Neural cell (in vitro differentiated cells): ENCODE measurements around the gene GABRB1. TPM values are rescaled to one million over a fixed set of nuclear protein-coding genes. Genes with fewer than 3 reads are reported as not detected.

Experiments
- H2AFZ ChIP-seq: fragments of 200-600, 300-800 bp; sonication (generic), shearing (Covaris generic); 2 replicates; pipeline ENCODE4 v1.6.0; 2014; ENCODE audit warnings: low read depth, mild to moderate bottlenecking, antibody characterized with exemption, low read length, moderate library complexity
- H3F3A ChIP-seq: fragments of 200-600 bp; shearing (Covaris generic); 2 replicates; pipeline ENCODE4 v1.6.1; 2016; ENCODE audit warnings: mild to moderate bottlenecking, moderate library complexity, mixed read lengths, antibody characterized with exemption, low read length; ENCODE audit not compliant: insufficient read depth, poor library complexity, severe bottlenecking
- H3K27ac ChIP-seq: fragments of 200-600, 300-800 bp; sonication (generic), shearing (Covaris generic); 2 replicates; pipeline ENCODE4 v1.5.1; 2014; ENCODE audit warnings: mild to moderate bottlenecking, low read length, moderate library complexity
- H3K27me3 ChIP-seq: fragments of 300-800, 200-600 bp; sonication (generic), shearing (Covaris generic); 2 replicates; pipeline ENCODE4 v1.6.0; 2014; ENCODE audit warnings: mild to moderate bottlenecking, low read depth, low read length, moderate library complexity; ENCODE audit not compliant: insufficient read depth
- H3K36me3 ChIP-seq: fragments of 300-800, 200-600 bp; sonication (generic), shearing (Covaris generic); 2 replicates; pipeline ENCODE4 v1.5.1; 2014; ENCODE audit warnings: mild to moderate bottlenecking, antibody characterized with exemption, low read length, moderate library complexity; ENCODE audit not compliant: insufficient read depth
- H3K4me2 ChIP-seq: fragments of 300-800, 200-600 bp; sonication (generic), shearing (Covaris generic); 2 replicates; pipeline ENCODE4 v1.6.0; 2014; ENCODE audit warnings: mild to moderate bottlenecking, low read length
- H3K4me3 ChIP-seq: fragments of 300-800, 200-600 bp; sonication (generic), shearing (Covaris generic); 2 replicates; pipeline ENCODE4 v1.5.1; 2014; ENCODE audit warnings: mild to moderate bottlenecking, low read length, moderate library complexity
- H3K79me2 ChIP-seq: fragments of 200-600 bp; shearing (Covaris generic); replicated peaks from 2 replicates; pipeline ENCODE4 v1.6.0; 2014; ENCODE audit warnings: mild to moderate bottlenecking, low read length, moderate library complexity; ENCODE audit not compliant: insufficient read depth
- H3K9ac ChIP-seq: fragments of 300-800, 200-600 bp; sonication (generic), shearing (Covaris generic); 2 replicates; pipeline ENCODE4 v1.6.1; 2016; ENCODE audit warnings: mild to moderate bottlenecking, low read length, mixed read lengths
- H3K9me2 ChIP-seq: fragments of 200-600 bp; shearing (Covaris generic); 2 replicates; pipeline ENCODE4 v1.6.1; 2016; ENCODE audit warnings: mild to moderate bottlenecking, low read length, mixed read lengths; ENCODE audit not compliant: insufficient read depth
- H3K9me3 ChIP-seq: fragments of 200-600, 300-800 bp; sonication (generic), shearing (Covaris generic); 2 replicates; pipeline ENCODE4 v1.6.1; 2016; ENCODE audit warnings: mild to moderate bottlenecking, mixed run types, low read length, moderate library complexity, mixed read lengths
- H4K20me1 ChIP-seq: fragments of 200-600 bp; shearing (Covaris generic); 2 replicates; pipeline ENCODE4 v1.6.1; 2016; ENCODE audit warnings: mild to moderate bottlenecking, mixed run types; ENCODE audit not compliant: insufficient read depth
- EP300 ChIP-seq: fragments of 450-650 bp; conservative IDR thresholded peaks from 2 replicates; pipeline ENCODE4 v1.6.1; 2014; ENCODE audit warnings: antibody characterized with exemption, mild to moderate bottlenecking, moderate library complexity; ENCODE audit not compliant: poor library complexity, severe bottlenecking
- EZH2 ChIP-seq: fragments of 200-600, 300-800 bp; shearing (Covaris generic), sonication (generic); IDR thresholded peaks from 2 replicates; pipeline ENCODE4 v1.6.1; 2014; ENCODE audit warnings: antibody characterized with exemption, low read length, borderline replicate concordance, mild to moderate bottlenecking; ENCODE audit not compliant: insufficient read depth, poor library complexity, severe bottlenecking
- MXI1 ChIP-seq: fragments of 450-650 bp; conservative IDR thresholded peaks from 2 replicates; pipeline ENCODE4 v1.6.1; 2014; ENCODE audit warnings: antibody characterized with exemption, mild to moderate bottlenecking; ENCODE audit not compliant: poor library complexity, severe bottlenecking
- POLR2AphosphoS5 ChIP-seq: IDR thresholded peaks from 2 replicates; pipeline ENCODE4 v1.6.1; 2012
- RAD21 ChIP-seq: fragments of 450-650 bp; conservative IDR thresholded peaks from 2 replicates; pipeline ENCODE4 v1.6.1; 2014; ENCODE audit warnings: antibody characterized with exemption, mild to moderate bottlenecking, moderate library complexity
- SMC3 ChIP-seq: fragments of 450-650 bp; conservative IDR thresholded peaks from 2 replicates; pipeline ENCODE4 v1.6.1; 2014; ENCODE audit warnings: antibody characterized with exemption, mild to moderate bottlenecking, moderate library complexity; ENCODE audit not compliant: poor library complexity
- TAF1 ChIP-seq: IDR thresholded peaks from 2 replicates; pipeline ENCODE4 v1.6.1; 2012; ENCODE audit warnings: low read depth
- polyA plus RNA-seq: library from polyadenylated mRNA; depleted of rRNA; stranded (reverse); fragments of >200 nt; gene quantifications from 2 replicates; pipeline ENCODE4 v1.2.3, GENCODE V29; 2014
- TF ChIP-seq, protein P1 (sequence below): fragments of 450-650 bp; IDR thresholded peaks from 2 replicates; pipeline ENCODE4 v1.5.1; 2014; ENCODE audit warnings: antibody characterized with exemption, mild to moderate bottlenecking, moderate library complexity; ENCODE audit not compliant: poor library complexity, severe bottlenecking
- TF ChIP-seq, protein P2 (sequence below): IDR thresholded peaks from 2 replicates; pipeline ENCODE4 v1.6.1; 2012; ENCODE audit warnings: borderline replicate concordance

The GABRB1 gene
- polyA plus RNA-seq, 1 donor from 2014 or later, result 1.0 TPM

DNA sequence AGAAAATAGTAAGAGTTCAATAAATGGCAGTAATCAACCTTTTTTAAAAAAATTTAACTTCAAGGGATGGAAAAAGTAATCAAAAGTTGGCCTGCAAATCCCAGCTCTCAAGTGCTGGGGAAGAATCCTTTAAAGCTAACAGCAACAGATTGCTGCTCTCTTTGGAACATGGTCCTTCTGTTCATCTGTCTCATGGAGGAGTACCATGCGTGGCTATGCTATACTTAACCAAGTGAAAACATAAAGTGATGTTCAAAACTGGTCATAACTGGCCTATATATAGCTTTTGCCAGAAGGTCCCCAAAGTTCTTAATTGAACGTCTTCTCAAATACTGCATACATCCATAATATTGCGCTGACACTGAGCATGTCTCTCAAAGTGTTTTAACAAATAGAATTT lies 154.4 kb downstream of the GABRB1 start:
- H3K27me3 ChIP-seq, result no peaks in the 10 kb centered on the region
- no peak overlapping the region for H3K9ac ChIP-seq
- no peaks in the 10 kb centered on the region for H4K20me1 ChIP-seq
- no peak overlapping the region for H3K4me3 ChIP-seq
- H3K9me2 ChIP-seq, result no peaks in the 10 kb centered on the region
- no peak overlapping the region for H2AFZ ChIP-seq
- no peak overlapping the region for H3K27ac ChIP-seq
- H3K36me3 ChIP-seq, result no peaks in the 10 kb centered on the region
- H3K79me2 ChIP-seq, result no peaks in the 10 kb centered on the region
- no peak overlapping the region for H3K4me2 ChIP-seq
- no peaks in the 10 kb centered on the region for H3K9me3 ChIP-seq
- H3F3A ChIP-seq, result no peaks in the 10 kb centered on the region
- TF ChIP-seq, protein P1, sequence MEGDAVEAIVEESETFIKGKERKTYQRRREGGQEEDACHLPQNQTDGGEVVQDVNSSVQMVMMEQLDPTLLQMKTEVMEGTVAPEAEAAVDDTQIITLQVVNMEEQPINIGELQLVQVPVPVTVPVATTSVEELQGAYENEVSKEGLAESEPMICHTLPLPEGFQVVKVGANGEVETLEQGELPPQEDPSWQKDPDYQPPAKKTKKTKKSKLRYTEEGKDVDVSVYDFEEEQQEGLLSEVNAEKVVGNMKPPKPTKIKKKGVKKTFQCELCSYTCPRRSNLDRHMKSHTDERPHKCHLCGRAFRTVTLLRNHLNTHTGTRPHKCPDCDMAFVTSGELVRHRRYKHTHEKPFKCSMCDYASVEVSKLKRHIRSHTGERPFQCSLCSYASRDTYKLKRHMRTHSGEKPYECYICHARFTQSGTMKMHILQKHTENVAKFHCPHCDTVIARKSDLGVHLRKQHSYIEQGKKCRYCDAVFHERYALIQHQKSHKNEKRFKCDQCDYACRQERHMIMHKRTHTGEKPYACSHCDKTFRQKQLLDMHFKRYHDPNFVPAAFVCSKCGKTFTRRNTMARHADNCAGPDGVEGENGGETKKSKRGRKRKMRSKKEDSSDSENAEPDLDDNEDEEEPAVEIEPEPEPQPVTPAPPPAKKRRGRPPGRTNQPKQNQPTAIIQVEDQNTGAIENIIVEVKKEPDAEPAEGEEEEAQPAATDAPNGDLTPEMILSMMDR, result no peak
- TF ChIP-seq SMC3, result no peak
- TF ChIP-seq EP300, result no peak
- TF ChIP-seq, protein P2, sequence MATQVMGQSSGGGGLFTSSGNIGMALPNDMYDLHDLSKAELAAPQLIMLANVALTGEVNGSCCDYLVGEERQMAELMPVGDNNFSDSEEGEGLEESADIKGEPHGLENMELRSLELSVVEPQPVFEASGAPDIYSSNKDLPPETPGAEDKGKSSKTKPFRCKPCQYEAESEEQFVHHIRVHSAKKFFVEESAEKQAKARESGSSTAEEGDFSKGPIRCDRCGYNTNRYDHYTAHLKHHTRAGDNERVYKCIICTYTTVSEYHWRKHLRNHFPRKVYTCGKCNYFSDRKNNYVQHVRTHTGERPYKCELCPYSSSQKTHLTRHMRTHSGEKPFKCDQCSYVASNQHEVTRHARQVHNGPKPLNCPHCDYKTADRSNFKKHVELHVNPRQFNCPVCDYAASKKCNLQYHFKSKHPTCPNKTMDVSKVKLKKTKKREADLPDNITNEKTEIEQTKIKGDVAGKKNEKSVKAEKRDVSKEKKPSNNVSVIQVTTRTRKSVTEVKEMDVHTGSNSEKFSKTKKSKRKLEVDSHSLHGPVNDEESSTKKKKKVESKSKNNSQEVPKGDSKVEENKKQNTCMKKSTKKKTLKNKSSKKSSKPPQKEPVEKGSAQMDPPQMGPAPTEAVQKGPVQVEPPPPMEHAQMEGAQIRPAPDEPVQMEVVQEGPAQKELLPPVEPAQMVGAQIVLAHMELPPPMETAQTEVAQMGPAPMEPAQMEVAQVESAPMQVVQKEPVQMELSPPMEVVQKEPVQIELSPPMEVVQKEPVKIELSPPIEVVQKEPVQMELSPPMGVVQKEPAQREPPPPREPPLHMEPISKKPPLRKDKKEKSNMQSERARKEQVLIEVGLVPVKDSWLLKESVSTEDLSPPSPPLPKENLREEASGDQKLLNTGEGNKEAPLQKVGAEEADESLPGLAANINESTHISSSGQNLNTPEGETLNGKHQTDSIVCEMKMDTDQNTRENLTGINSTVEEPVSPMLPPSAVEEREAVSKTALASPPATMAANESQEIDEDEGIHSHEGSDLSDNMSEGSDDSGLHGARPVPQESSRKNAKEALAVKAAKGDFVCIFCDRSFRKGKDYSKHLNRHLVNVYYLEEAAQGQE, result no peak
- no peak for TF ChIP-seq RAD21
- TF ChIP-seq TAF1, result no peak
- TF ChIP-seq MXI1, result no peak
- TF ChIP-seq EZH2, result no peak
- TF ChIP-seq POLR2AphosphoS5, result no peak

DNA sequence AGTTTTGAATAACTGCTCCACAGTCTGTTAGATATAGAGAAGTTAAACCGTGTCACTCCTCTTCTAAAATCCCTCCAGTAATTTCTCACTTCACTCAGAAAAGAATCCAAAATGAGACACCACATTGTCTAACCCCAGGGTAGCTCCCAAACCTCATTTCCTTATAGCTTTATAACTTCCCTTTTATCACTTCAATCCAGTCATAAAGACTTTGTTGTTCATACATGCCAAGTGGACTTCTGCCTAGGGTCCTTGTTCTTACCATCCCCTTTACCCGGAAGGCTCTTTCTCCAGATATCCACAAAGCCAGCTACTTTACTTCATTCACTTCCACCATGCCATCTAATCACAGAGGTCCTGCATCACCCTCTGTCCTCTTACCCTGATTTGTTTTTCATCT lies 156.2 kb downstream of the GABRB1 start:
- Histone ChIP-seq H3K9ac (no peak overlapping the region), H2AFZ (no peak overlapping the region), H3K27ac (no peak overlapping the region), H3F3A (no peaks in the 10 kb centered on the region), H3K27me3 (no peaks in the 10 kb centered on the region), H3K4me3 (no peak overlapping the region), H3K36me3 (no peaks in the 10 kb centered on the region), H3K9me2 (no peaks in the 10 kb centered on the region), H3K9me3 (no peaks in the 10 kb centered on the region), H4K20me1 (no peaks in the 10 kb centered on the region), H3K4me2 (no peak overlapping the region), H3K79me2 (no peaks in the 10 kb centered on the region)
- no peak for TF ChIP-seq POLR2AphosphoS5
- no peak for TF ChIP-seq SMC3
- TF ChIP-seq TAF1, result no peak
- TF ChIP-seq, protein P2, result no peak
- TF ChIP-seq MXI1, result no peak
